OCI-M2 (cell line): ENCODE measurements around the gene GHITM.
A peak's percentile ranks its signal among the peaks of the same experiment; 100 is the strongest.
"Not testable (repeated sequence)": the region's sequence is repeated elsewhere in the genome, so short reads cannot be mapped to it uniquely, and the experiment has no call there.

Experiments
- DNase-seq: peaks from one replicate; lab custom pipeline; 2025; ENCODE audit not compliant: unreplicated experiment; lab: John Stamatoyannopoulos, UW

Gene GHITM, protein sequence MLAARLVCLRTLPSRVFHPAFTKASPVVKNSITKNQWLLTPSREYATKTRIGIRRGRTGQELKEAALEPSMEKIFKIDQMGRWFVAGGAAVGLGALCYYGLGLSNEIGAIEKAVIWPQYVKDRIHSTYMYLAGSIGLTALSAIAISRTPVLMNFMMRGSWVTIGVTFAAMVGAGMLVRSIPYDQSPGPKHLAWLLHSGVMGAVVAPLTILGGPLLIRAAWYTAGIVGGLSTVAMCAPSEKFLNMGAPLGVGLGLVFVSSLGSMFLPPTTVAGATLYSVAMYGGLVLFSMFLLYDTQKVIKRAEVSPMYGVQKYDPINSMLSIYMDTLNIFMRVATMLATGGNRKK

DNA sequence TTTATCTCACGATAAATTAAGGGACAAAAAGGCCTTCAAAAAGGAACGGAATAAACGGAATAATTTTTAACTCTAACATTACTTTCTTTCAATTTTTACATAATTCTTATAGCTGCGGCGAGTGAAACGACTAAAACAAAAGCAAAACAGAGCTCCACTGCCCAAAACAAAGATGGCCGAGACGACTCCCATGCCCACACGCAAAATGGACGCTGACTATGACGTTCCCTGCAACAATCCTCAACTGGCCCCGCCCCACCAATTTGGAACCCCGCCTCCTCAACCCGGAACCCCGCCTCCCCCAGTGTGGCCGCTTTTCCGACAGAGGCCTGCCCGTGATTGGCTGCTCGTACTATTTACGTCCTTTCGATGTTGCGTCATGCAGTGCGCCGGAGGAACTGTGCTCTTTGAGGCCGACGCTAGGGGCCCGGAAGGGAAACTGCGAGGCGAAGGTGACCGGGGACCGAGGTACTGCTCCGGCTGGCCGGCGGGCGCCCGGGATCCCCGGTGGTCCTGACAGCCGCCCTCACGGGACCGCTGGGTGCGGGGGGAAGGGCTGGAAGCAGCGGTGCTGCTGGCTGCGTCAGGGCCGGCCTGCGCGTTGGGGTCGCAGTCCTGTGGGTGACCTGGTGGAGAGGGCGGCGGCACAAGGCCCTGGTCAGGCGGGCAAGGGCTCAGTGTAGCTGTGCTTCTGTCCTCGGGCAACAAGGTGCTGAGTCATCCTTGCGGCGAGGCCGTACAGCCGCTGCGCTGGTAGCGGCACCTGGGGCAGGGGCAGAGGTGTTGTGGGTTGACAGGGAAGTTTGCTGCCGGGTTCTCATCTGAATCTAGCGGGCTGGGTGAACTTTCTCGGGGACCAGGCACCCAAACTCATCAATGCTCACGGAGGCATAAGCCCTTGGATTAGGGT is at the start of gene GHITM:
TSS of gene GHITM (plus strand) at position 384 of the 910 bp plus-strand sequence. CDS start 1,992 bp downstream, outside the sequence.
- DNase-seq: peak; percentile 66

DNA sequence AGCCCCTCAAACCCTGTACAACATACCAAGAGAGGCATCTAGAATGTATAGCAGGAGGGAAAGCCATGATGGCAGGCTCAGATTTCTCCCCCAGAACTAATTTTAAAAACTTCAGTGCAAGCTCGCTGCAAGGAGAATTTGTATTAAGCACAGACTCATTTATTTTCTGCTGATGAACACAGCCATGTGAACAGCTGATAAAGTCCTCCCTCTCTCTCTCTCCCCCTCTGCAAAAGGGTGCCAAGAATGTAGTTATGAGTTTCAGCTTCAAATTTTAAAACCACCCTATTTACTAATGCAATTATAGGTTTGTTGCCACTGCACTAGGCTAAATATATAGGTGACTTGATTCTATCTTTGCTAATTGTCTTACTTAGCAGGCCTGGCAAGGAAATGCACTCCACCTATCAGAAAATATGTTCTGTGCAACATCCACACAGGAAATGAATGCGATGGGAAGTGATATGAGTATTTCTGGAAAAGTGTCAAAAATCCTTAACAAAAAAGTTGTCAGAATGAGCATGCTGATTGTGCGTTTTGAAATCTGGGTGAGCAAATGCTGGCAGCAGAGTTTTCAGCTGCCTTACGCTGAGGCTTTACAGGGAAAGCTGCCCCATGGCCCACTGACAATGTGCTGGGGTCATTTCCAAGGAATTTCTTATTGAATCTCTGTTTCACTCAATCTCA is 43.4 kb upstream of the GHITM start:
- no peak for DNase-seq

DNA sequence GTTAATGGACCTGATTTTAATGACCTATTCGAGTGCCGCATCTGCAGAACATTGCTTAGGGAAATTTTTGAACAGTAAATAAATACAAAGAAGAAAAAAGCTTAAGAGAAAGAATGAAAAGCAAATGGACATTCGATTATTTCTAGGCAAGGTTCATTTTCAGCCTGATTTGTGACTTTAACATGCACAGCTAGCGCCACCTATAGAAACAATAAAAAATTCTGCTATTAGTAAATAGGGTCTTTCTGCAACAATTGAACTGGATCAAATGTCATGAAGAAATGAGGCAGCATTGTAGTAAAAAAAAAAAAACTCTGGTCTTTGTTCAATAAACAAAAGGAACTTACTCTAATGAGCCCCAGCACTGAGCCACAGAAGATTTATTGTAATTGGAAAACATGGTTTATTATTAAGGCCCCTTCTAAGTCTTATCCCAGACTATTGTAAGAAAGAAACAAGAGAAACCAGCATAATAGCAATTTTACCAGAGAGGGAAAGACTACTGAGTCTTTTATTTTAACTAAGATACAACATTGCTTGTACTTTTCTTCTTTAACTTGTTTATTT is 41.4 kb upstream of the GHITM start:
- DNase-seq: no peak

DNA sequence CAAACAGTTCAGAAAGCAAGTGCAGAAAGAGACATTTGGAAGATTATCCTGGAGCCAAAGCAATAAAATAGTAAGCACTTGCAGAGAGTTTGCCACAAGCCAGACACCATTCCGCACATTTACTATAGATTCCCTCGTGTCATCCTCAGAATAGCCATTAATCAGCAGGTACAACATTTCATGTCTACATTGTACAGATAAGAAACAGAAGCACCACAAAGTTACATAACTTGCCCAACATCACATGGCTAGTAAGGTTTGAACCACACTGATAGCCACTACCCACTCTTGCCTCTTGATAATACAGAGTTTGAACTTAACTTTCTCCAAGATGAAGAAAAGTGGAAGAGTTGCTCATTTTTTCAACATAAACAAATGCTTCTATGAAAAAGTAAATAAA is 40.6 kb upstream of the GHITM start:
- DNase-seq: no peak

DNA sequence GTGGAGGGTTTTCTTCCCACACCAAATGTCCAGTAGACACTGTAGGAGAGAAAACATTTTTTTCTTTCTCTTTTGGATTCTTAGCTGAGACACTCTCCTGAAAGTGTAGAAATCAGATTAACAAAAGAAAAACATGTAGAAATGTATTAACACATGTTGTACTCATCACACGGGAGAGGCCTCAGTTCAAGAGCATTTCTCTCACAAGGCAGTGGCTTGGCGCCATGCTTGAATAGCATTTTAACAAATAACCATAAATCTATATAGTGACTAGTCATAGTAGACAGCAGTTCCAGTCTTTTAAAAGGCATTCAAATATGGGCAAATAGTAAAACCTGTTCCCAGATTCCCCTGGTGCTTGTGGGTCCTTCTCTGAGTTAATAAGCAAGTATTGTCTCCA is 38.3 kb upstream of the GHITM start:
- no peak for DNase-seq

DNA sequence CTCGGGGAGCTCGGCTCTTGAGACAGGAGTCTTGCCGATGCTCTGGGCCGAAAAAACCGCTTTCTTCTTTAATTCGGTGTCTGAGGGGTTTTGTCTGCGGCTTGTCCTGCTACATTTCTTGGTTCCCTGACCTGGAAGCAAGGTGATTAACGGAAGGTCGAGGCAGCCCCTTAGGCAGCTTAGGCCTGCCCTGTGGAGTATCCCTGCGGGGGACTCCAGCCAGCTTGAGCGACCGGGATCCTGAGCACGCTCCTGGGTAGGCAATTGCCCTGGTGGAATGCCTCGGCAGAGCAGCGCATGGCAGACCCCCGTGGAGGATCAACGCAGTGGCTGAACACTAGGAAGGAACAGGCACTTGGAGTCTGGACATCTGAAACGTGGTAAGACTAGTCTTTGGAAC is 30.5 kb upstream of the GHITM start:
- no peak for DNase-seq

DNA sequence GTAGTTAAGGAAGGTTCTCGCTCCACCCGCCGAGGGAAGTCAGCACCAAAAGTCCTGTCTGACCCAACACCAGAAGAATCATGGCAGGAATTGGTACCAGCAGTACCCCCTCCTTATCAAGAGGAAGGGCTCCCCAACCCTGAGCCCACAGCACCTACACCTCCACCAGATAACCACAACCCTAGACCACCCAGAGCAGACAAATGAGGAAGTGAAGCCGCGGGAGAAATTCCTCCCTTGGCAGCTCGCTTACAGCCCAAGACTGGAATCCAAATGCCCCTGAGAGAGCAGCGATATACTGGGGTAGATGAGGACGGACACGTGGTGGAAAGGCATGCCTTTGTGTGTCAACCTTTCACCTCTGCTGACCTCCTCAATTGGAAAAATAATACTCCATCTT is 29.5 kb upstream of the GHITM start:
- DNase-seq: not testable (repeated sequence)

DNA sequence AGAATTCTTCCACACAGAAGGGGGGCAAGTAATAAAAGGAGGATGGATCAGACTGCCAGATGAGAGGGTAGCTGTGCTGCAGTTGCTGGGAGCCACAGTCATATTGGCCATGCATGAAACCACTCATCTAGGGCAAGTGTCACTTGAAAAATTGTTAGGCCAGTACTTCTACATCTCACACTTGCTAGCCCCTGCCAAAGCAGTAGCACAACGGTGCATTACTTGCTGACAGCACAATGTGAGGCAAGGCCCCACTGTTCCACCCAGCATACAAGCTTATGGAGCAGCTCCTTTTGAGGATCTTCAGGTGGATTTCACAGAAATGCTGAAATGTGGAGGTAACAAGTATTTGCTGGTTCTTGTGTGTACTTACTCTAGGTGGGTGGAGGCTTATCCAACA is 25.8 kb upstream of the GHITM start:
- DNase-seq: not testable (repeated sequence)

DNA sequence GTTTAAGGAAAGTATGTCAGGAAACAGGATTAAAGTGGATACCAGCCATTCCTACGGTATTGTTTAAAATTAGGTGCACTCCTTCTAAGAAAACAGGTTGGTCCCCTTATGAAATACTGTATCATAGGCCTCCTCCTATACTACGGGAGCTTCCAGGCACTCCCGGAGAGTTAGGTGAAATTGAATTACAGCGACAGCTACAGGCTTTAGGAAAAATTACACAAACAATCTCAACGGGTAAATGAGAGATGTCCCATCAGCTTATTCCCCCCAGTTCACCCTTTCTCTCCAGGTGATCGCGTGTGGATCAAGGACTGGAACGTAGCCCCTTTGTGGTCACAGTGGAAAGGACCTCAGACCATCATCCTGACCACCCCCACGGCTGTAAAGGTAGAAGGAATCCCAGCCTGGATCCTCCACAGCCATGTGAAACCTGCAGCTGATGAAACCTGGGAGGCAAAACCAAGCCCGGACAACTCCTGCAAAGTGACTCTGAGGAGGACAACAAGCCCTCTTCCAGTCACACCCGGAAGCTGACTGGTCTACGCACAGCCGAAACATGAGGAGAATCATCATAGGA is 25.1 kb upstream of the GHITM start:
- no peak for DNase-seq

DNA sequence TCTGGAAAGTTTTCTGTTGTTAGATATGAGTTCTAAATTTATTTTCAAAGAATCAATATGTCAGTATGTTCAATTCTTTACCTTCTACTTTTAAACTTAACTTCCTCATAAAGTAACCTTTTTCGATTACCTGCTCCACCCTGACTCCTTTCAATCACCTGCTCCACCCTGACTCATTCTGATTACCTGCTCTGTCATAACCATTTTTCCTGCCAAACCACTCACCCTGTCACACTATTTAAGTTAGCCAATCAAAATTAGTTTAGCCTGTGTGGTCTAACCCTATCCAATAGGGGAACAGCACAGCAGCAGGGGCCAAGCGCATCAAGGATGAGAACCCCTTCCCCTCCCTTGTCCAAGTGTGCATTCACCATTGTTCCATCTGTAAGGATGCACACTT is 22.1 kb upstream of the GHITM start:
- not testable (repeated sequence) for DNase-seq

DNA sequence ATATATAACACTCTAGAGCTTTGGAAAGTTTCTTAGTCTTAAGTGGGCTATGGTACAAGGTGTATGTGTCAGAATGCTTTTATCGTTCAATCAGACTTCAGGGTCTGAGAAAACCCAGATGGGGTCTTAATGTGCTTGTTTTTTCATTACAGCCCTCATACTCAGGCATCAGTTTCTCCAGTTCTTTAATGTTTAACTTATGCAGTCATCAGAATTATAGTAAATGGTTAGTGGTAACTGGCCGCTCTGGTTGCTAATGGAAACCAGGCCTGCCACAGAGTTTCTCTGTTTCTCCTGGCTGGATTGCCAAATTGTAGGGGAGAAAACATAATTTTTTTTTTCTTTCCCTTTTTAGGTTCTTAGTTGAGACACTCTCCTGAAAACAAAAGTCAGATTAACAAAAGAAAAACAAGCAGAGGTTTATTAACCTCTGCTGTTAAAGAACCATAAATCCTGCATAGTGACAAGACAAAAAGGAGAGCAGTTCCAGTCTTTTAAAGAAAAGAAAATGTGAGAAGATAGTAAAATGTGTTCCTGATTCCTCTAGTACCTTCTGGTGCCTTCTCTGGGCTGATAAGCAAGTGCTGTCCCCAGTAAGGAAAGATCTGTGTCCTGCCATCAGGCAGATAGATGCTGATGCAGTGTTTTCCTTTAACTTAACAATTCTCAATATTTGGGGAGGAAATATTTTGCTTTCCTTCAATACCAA is 21.5 kb upstream of the GHITM start:
- no peak for DNase-seq

DNA sequence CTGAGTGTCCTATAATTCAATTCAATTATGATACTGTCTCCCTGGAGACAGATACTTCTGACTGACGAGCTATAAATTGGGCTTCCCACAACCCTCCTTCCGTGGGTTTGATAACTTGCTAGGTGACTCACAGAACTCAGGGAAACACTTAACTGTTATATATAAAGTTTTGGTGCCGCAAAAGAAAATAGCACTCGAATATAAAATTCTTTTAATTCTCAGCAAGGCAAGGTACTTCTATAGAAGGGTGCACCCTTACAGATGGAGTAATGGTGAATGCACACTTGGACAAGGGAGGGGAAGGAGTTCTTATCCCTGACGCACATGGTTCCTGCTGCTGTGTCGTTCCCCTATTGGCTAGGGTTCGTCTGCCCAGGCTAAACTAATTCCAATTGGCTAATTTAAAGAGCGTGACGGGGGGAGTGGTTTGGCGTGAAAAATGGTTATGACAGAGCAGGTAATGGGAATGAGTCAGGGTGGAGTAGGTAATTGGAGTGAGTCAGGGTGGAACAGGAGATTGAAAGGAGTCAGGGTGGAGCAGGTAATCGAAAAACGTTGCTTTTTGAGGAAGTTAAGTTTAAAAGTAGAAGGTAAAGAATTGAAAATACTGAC is 20.8 kb upstream of the GHITM start:
- DNase-seq: no peak

DNA sequence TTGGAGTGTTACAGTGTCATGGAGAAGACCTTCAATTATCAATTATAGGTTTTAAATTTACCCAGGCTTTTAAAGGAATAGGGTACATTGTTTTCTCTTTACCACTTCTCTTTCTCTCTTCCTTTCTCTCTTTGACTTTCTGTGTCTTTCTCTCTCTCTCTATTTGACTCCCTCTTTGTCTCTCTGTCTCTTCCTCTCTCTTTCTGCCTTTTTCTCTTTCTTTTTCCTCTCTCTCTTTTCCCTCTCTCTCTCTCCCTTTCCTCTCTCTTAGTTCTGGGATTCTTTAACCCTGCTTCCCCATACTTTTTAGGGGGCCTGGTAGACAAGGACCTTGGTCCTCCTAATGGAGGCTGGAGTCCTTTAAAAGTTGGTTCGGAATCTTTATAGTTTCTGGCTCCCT is 15.9 kb upstream of the GHITM start:
- DNase-seq: no peak

DNA sequence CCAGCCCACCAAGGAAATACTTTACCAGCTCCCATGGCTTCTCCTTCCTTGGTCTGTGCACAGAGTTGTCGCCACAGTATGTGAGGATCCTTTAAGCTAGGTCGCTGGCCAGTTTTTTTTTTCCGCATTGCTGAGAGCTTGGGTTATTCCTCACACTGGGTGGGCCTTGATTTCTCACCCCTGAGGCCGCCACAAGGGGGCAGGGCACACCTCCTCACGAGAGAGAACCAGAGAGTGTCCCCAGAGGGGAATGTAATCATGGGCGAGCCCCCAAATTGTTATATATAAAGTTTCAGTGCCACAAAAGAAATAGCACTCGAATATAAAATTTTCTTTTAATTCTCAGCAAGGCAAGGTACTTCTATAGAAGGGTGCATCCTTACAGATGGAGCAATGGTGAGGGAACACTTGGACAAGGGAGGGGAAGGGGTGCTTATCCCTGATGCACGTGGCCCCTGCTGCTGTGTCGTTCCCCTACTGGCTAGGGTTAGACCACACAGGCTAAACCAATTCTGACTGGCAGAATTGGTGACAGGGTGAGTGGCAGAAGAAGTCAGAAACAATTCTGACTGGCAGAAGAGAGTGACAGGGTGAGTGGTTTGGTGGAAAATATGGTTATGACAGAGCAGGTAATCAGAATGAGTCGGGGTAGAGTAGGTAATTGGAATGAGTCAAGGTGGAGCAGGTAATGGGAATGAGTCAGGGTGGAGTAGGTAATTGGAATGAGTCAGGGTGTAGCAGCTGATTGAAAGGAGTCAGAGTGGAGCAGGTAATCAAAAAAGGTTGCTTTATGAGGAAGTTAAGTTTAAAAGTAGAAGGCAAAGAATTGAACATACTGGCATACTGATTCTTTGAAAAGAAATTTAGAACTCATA is 13.2 kb upstream of the GHITM start:
- not testable (repeated sequence) for DNase-seq

DNA sequence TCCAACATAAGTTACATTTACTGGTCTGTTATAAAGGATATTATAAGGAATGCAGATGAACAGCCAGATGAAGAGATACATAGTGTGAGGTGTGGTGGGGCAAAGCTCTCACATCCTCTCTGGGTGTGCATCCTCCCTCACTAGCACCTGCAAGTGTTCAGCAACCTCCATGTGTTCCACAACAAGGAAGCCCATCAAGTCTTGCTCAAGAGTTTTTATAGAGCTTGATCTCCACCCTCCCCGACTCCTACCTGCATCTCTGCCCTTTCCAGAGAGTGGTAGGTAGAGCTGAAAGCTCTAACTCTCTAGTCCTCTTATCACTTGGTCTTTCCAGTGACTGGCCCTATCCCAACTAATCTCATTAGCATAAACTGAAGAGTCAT is 12.5 kb upstream of the GHITM start:
- no peak for DNase-seq

DNA sequence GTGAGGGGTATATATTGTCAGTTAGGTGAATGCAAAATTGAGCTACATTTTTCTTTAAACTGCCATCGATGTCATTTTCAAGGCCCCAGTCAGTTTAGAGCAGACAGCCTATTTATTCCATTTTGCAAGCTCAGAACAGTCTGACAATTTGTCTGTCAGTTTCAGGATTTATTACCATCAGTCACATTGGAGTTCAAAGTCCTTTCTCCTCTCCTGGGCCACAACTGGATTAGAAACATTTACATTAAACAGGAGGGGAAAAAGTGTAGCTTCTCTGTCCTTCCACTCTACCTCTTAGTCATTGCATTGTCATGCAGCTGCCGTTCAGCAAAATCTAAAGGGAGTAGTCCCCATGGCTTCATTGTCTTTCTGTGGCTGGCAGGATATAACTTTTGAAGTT is 3.5 kb upstream of the GHITM start:
- DNase-seq: no peak

DNA sequence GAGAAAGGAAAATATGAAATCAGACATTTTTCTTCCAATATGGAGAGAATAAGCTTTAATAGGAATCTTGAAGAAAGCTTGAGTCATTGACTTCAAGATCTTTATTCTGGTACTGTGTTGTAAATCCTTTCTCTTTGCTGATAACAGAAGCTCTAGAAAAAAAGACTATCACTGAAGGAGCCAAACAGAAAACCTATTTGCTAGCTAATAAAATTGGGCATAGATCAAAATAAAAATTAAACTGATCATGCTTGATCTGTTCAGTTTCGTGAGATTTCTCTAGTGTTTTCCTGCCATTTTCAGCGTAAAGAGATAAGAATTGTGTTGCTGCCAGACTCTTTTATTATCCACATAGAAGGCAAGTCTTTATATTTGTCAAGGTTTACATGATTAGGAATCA is 1.5 kb upstream of the GHITM start:
- DNase-seq: no peak

DNA sequence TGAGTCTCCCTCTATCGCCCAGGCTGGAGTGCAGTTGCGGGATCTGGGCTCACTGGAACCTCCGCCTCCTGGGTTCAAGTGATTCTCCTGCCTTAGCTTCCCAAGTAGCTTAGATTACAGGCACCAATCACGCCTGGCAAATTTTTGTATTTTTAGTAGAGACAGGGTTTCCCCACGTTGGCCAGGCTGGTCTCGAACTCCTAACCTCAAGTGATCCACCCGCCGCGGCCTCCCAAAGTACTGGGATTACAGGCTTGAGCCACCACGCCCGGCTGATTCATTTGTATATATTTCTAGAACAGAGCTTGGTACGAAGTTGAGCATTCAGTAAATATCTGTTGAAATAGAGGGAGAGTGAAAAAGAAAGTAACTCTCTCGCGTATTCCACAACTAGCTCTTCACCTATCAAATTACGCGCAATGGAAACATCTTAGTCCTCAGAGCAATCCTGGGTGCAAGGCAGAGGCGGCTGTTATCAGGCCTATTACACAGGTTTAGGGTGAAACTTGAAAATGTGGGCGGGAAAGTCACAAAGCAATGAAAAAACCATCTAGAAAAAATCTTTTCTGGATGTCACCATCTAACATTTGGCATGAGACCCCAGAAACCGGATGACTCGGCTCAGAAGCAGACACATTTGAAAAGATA is 707 bp upstream of the GHITM start:
- no peak for DNase-seq

DNA sequence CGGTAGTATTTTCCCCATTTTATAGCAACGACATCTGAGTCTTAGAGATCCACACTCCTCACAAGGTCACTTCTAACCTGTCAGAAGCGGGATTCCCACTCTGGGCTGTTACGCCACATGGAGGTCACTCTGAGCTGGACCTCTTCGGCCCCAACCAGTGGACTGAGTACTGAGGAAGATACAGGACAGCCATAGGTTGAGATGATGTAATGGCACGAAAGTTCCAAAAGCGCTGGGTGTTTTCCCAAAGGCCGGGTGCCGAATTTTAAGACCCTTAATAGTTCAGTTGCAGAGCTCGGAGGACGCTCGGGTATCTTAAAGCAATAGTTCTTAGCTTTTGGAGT is 699 bp downstream of the GHITM start:
- no peak for DNase-seq
